Activated CD8-positive, alpha-beta memory T cell treated with anti-CD3 and anti-CD28 coated beads, Interleukin-2, amount 10 ng/mL, durations not matched to agents 7 days and 5 days (primary cell): ENCODE results near the gene PTPRT. TPM values are rescaled to one million over a fixed set of nuclear protein-coding genes. Genes with fewer than 3 reads are reported as not detected.

Experiments
- ATAC-seq: fragments of 150-1000 bp; cut with Tn5 transposase; one replicate; pipeline ENCODE4 v1.10.0; 2021; ENCODE audit warnings: moderate library complexity
- CTCF ChIA-PET: fragments of 350-600 bp; sonication (Branson Sonifier 250); formaldehyde crosslinking; loops from one replicate; lab custom pipeline; 2021; ENCODE audit warnings: antibody characterized with exemption; lab: Charles Lee
- DNase-seq: peaks from one replicate; pipeline ENCODE4 v3.0.0-alpha.2; 2020
- H3K27ac Mint-ChIP-seq: one replicate; pipeline ENCODE4 v1.8.0; 2021; ENCODE audit warnings: mild to moderate bottlenecking, mixed read lengths
- H3K27me3 Mint-ChIP-seq: one replicate; pipeline ENCODE4 v1.8.0; 2021; ENCODE audit warnings: mixed read lengths
- H3K36me3 Mint-ChIP-seq: one replicate; pipeline ENCODE4 v1.8.0; 2021; ENCODE audit warnings: mild to moderate bottlenecking, mixed read lengths
- H3K4me1 Mint-ChIP-seq: one replicate; pipeline ENCODE4 v1.8.0; 2021; ENCODE audit warnings: mixed read lengths
- H3K4me3 Mint-ChIP-seq: one replicate; pipeline ENCODE4 v1.8.0; 2021; ENCODE audit warnings: mild to moderate bottlenecking, moderate library complexity, mixed read lengths
- H3K9me3 Mint-ChIP-seq: one replicate; pipeline ENCODE4 v1.8.0; 2022; ENCODE audit warnings: low read depth, mixed read lengths
- total RNA-seq, 2 experiments: library from RNA; stranded (reverse); gene quantifications; one replicate each; pipeline ENCODE4 v1.2.3, GENCODE V29; 2021

Gene PTPRT
- total RNA-seq, 2 experiments from 2014 or later, result not detected

GRCh38 chr20:42587427-42587826 lies 602.3 kb downstream of the PTPRT start:
- no peaks in the 10 kb centered on the region for H3K36me3 Mint-ChIP-seq
- H3K4me1 Mint-ChIP-seq, result no peaks in the 10 kb centered on the region
- CTCF ChIA-PET, result no interaction called here
- no peak overlapping the region for H3K27ac Mint-ChIP-seq
- H3K9me3 Mint-ChIP-seq, result no peaks in the 10 kb centered on the region
- H3K27me3 Mint-ChIP-seq, result no peaks in the 10 kb centered on the region
- no peak for ATAC-seq
- no peak for DNase-seq
- H3K4me3 Mint-ChIP-seq, result no peak overlapping the region

- no peaks in the 10 kb centered on the region for H3K27me3 Mint-ChIP-seq
- CTCF ChIA-PET, result no interaction called here
These were observed 608.4 kb downstream of the PTPRT start for GRCh38 chr20:42581311-42581710.

GRCh38 chr20:42576167-42576566 lies 613.5 kb downstream of the PTPRT start:
- no peak for ATAC-seq
- Mint-ChIP-seq H3K9me3 (peaks cover 6% of the 10 kb centered on the region), H3K27me3 (no peaks in the 10 kb centered on the region), H3K4me3 (no peak overlapping the region), H3K36me3 (no peaks in the 10 kb centered on the region), H3K27ac (no peak overlapping the region), H3K4me1 (no peaks in the 10 kb centered on the region)
- no peak for DNase-seq
- CTCF ChIA-PET, result no interaction called here

More at GRCh38 chr20:42581311-42581710, 608.4 kb downstream of the PTPRT start:
- Mint-ChIP-seq H3K4me1 (no peaks in the 10 kb centered on the region), H3K9me3 (peaks cover 5% of the 10 kb centered on the region), H3K4me3 (no peak overlapping the region), H3K36me3 (no peaks in the 10 kb centered on the region), H3K27ac (no peak overlapping the region)
- no peak for DNase-seq
- no peak for ATAC-seq

- no peaks in the 10 kb centered on the region for H3K27me3 Mint-ChIP-seq
- no peaks in the 10 kb centered on the region for H3K4me1 Mint-ChIP-seq
- DNase-seq (no peak), ATAC-seq (no peak)
- no peaks in the 10 kb centered on the region for H3K36me3 Mint-ChIP-seq
- no peak overlapping the region for H3K4me3 Mint-ChIP-seq
- H3K27ac Mint-ChIP-seq, result no peak overlapping the region
- peaks cover 6% of the 10 kb centered on the region for H3K9me3 Mint-ChIP-seq
- CTCF ChIA-PET, result no interaction called here
These were observed 617.2 kb downstream of the PTPRT start for GRCh38 chr20:42572320-42573016.

- H3K36me3 Mint-ChIP-seq, result no peaks in the 10 kb centered on the region
- peaks cover 4% of the 10 kb centered on the region for H3K9me3 Mint-ChIP-seq
- H3K27ac Mint-ChIP-seq, result no peak overlapping the region
- H3K27me3 Mint-ChIP-seq, result no peaks in the 10 kb centered on the region
- H3K4me1 Mint-ChIP-seq, result no peaks in the 10 kb centered on the region
- no peak overlapping the region for H3K4me3 Mint-ChIP-seq
- CTCF ChIA-PET, result no interaction called here
- ATAC-seq (no peak), DNase-seq (no peak)
These were observed 622.3 kb downstream of the PTPRT start for GRCh38 chr20:42567409-42567808.

- DNase-seq (no peak), ATAC-seq (no peak)
- H3K9me3 Mint-ChIP-seq, result peaks cover 2% of the 10 kb centered on the region
- H3K27ac Mint-ChIP-seq, result no peak overlapping the region
- no peaks in the 10 kb centered on the region for H3K27me3 Mint-ChIP-seq
- no peak overlapping the region for H3K4me3 Mint-ChIP-seq
- no peaks in the 10 kb centered on the region for H3K4me1 Mint-ChIP-seq
- no peaks in the 10 kb centered on the region for H3K36me3 Mint-ChIP-seq
- CTCF ChIA-PET, result no interaction called here
These were observed 624.3 kb downstream of the PTPRT start for GRCh38 chr20:42565235-42565995.

- no peaks in the 10 kb centered on the region for H3K4me1 Mint-ChIP-seq
- H3K9me3 Mint-ChIP-seq, result peaks cover 11% of the 10 kb centered on the region
- H3K27ac Mint-ChIP-seq, result no peak overlapping the region
- DNase-seq (no peak), ATAC-seq (no peak)
- no peaks in the 10 kb centered on the region for H3K36me3 Mint-ChIP-seq
- CTCF ChIA-PET, result no interaction called here
- H3K4me3 Mint-ChIP-seq, result no peak overlapping the region
- no peaks in the 10 kb centered on the region for H3K27me3 Mint-ChIP-seq
These were observed 630.0 kb downstream of the PTPRT start for GRCh38 chr20:42559665-42560064.

- DNase-seq (no peak), ATAC-seq (no peak)
- Mint-ChIP-seq H3K27me3 (no peaks in the 10 kb centered on the region), H3K4me1 (no peaks in the 10 kb centered on the region), H3K27ac (no peak overlapping the region), H3K9me3 (peaks cover 9% of the 10 kb centered on the region), H3K4me3 (no peak overlapping the region), H3K36me3 (no peaks in the 10 kb centered on the region)
- CTCF ChIA-PET, result no interaction called here
These were observed 633.1 kb downstream of the PTPRT start for GRCh38 chr20:42556575-42556974.

- Mint-ChIP-seq H3K36me3 (no peaks in the 10 kb centered on the region), H3K27ac (no peak overlapping the region), H3K4me1 (no peaks in the 10 kb centered on the region), H3K27me3 (no peaks in the 10 kb centered on the region), H3K4me3 (no peak overlapping the region), H3K9me3 (peaks cover 7% of the 10 kb centered on the region)
- CTCF ChIA-PET, result no interaction called here
- ATAC-seq (no peak), DNase-seq (no peak)
These were observed 636.3 kb downstream of the PTPRT start for GRCh38 chr20:42553374-42553773.

GRCh38 chr20:42549496-42549895 lies 640.2 kb downstream of the PTPRT start:
- ATAC-seq, result no peak
- CTCF ChIA-PET, result no interaction called here
- H3K27ac Mint-ChIP-seq, result no peak overlapping the region
- H3K9me3 Mint-ChIP-seq, result peaks cover 3% of the 10 kb centered on the region
- H3K4me3 Mint-ChIP-seq, result no peak overlapping the region
- no peak for DNase-seq
- H3K36me3 Mint-ChIP-seq, result no peaks in the 10 kb centered on the region
- no peaks in the 10 kb centered on the region for H3K27me3 Mint-ChIP-seq
- no peaks in the 10 kb centered on the region for H3K4me1 Mint-ChIP-seq

- ATAC-seq, result no peak
- Mint-ChIP-seq H3K36me3 (no peaks in the 10 kb centered on the region), H3K4me1 (no peaks in the 10 kb centered on the region), H3K27me3 (no peaks in the 10 kb centered on the region), H3K4me3 (no peak overlapping the region), H3K9me3 (peaks cover 7% of the 10 kb centered on the region), H3K27ac (no peak overlapping the region)
- CTCF ChIA-PET, result no interaction called here
- DNase-seq, result no peak
These were observed 644.8 kb downstream of the PTPRT start for GRCh38 chr20:42544926-42545325.

- no peak for ATAC-seq
- no peak overlapping the region for H3K27ac Mint-ChIP-seq
- H3K4me3 Mint-ChIP-seq, result no peak overlapping the region
- no peaks in the 10 kb centered on the region for H3K9me3 Mint-ChIP-seq
- no peak for DNase-seq
- H3K27me3 Mint-ChIP-seq, result no peaks in the 10 kb centered on the region
- CTCF ChIA-PET, result no interaction called here
- H3K36me3 Mint-ChIP-seq, result no peaks in the 10 kb centered on the region
- H3K4me1 Mint-ChIP-seq, result no peaks in the 10 kb centered on the region
These were observed 656.9 kb downstream of the PTPRT start for GRCh38 chr20:42532831-42533230.

GRCh38 chr20:42531508-42531961 lies 658.2 kb downstream of the PTPRT start:
- Mint-ChIP-seq H3K27ac (no peak overlapping the region), H3K4me1 (no peaks in the 10 kb centered on the region), H3K27me3 (no peaks in the 10 kb centered on the region), H3K4me3 (no peak overlapping the region), H3K36me3 (no peaks in the 10 kb centered on the region), H3K9me3 (peaks cover 2% of the 10 kb centered on the region)
- ATAC-seq (no peak), DNase-seq (no peak)
- CTCF ChIA-PET, result no interaction called here

GRCh38 chr20:42530855-42531448 lies 658.8 kb downstream of the PTPRT start:
- H3K4me3 Mint-ChIP-seq, result no peak overlapping the region
- no peaks in the 10 kb centered on the region for H3K36me3 Mint-ChIP-seq
- H3K27ac Mint-ChIP-seq, result no peak overlapping the region
- no peaks in the 10 kb centered on the region for H3K4me1 Mint-ChIP-seq
- DNase-seq (no peak), ATAC-seq (no peak)
- H3K9me3 Mint-ChIP-seq, result peaks cover 3% of the 10 kb centered on the region
- CTCF ChIA-PET, result no interaction called here
- H3K27me3 Mint-ChIP-seq, result no peaks in the 10 kb centered on the region
